Measurements from ENCODE around the gene PIAS4.

DNA sequence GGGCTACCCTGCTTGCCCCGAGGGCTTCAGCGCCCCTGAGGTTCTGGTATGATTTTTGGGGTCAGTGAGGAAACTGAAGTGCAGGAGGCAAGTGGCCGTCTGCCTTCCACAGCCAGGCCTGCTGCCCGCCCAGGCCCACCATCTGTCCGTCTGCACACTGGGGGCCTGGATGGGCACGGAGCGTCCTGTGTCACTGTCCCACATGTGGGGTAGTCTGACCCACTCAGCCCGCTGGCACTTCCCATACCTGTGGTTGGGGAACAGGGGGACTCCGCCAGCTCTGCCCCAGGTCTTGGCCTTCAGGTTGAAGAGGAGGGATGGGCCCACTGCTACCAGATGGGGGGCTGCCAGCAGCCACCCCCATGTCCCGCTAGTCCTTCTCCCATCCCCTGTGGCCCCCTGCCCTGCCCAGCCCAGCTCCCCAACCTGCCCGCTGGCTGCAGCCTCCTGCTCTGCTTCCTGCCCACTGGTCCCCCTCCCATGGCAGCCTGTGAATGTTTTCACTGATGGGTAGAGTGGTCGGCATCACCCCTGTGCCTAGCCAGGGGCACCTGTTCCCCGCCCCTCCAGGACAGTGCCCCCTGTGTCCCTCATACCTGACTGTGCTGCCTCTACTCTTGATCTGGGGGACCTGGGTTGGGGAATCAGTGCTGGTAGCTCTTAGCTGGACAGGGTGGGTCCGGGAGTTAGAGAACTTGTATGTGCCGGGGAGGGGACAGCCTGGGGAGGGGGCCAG lies 9.5 kb downstream of the PIAS4 start:
- no peak for TF ChIP-seq YY1 (IDR thresholded peaks at IDR 0.05; ENCODE audit: insufficient read depth, insufficient read length)
- no peak for TF ChIP-seq ZNF274 (IDR thresholded peaks at IDR 0.05; ENCODE audit: low read depth, low read length)

All from NT2/D1 (cell line).